ENCODE data around the gene STK32C.
"Not testable (repeated sequence)": the region's sequence is repeated elsewhere in the genome, so short reads cannot be mapped to it uniquely, and the experiment has no call there.

STK32C gene

GRCh38 chr10:132321726-132322125 lies 14.0 kb upstream of the STK32C start:
- Histone ChIP-seq H3K9ac (no peak overlapping the region), H4K20me1 (peaks cover 38% of the 10 kb centered on the region; the same call in 1 of the 2 replicates), H3K4me1 (no peaks in the 10 kb centered on the region), H3K4me3 (no peak overlapping the region), H3K36me3 (peaks cover 41% of the 10 kb centered on the region), H3K9me3 (0 out of 2 replicates have a peak, but pooled peaks cover 9% of the 10 kb centered on the region), H3K4me2 (no peak overlapping the region), H3K27me3 (no peaks in the 10 kb centered on the region), H3K27ac (no peak overlapping the region)
- TF ChIP-seq Cebpa-rat (IDR thresholded peaks at IDR 0.05), result no peak

GRCh38 chr10:132320654-132321469 lies 13.1 kb upstream of the STK32C start:
- Histone ChIP-seq H4K20me1 (peaks cover 30% of the 10 kb centered on the region; the same call in 1 of the 2 replicates), H3K4me1 (no peaks in the 10 kb centered on the region), H3K4me3 (no peak overlapping the region), H3K27me3 (no peaks in the 10 kb centered on the region), H3K9ac (no peak overlapping the region), H3K27ac (no peak overlapping the region), H3K4me2 (no peak overlapping the region), H3K36me3 (peaks cover 32% of the 10 kb centered on the region), H3K9me3 (0 out of 2 replicates have a peak, but pooled peaks cover 7% of the 10 kb centered on the region)
- no peak for TF ChIP-seq Cebpa-rat (IDR thresholded peaks at IDR 0.05)

GRCh38 chr10:132319853-132320653 lies 12.3 kb upstream of the STK32C start:
- no peak overlapping the region for H3K27ac ChIP-seq
- no peaks in the 10 kb centered on the region for H3K27me3 ChIP-seq
- H3K4me1 ChIP-seq, result no peaks in the 10 kb centered on the region
- H3K4me2 ChIP-seq, result no peak overlapping the region
- H3K9me3 ChIP-seq, result no peaks in the 10 kb centered on the region
- no peak for TF ChIP-seq Cebpa-rat (IDR thresholded peaks at IDR 0.05)
- H3K4me3 ChIP-seq, result no peak overlapping the region
- no peak overlapping the region for H3K9ac ChIP-seq
- peaks cover 24% of the 10 kb centered on the region for H3K36me3 ChIP-seq
- peaks cover 28% of the 10 kb centered on the region; the same call in 1 of the 2 replicates for H4K20me1 ChIP-seq

GRCh38 chr10:132317477-132317876 lies 9.7 kb upstream of the STK32C start:
- H4K20me1 ChIP-seq, H3K4me1 ChIP-seq, H3K9ac ChIP-seq, H3K27ac ChIP-seq, H3K4me2 ChIP-seq, H3K4me3 ChIP-seq, H3K36me3 ChIP-seq, H3K27me3 ChIP-seq: not testable (repeated sequence)
- peaks cover 16% of the 10 kb centered on the region for H3K9me3 ChIP-seq

GRCh38 chr10:132316133-132316532 lies 8.4 kb upstream of the STK32C start:
- H3K36me3 ChIP-seq, result no peaks in the 10 kb centered on the region
- H3K27me3 ChIP-seq, result no peaks in the 10 kb centered on the region
- no peak overlapping the region for H3K4me3 ChIP-seq
- H3K9ac ChIP-seq, result no peak overlapping the region
- no peak for TF ChIP-seq Cebpa-rat (IDR thresholded peaks at IDR 0.05)
- H3K4me1 ChIP-seq, result 0 out of 2 replicates have a peak, but pooled peaks cover 6% of the 10 kb centered on the region
- no peak overlapping the region for H3K4me2 ChIP-seq
- H4K20me1 ChIP-seq, result no peaks in the 10 kb centered on the region
- no peak overlapping the region for H3K27ac ChIP-seq
- H3K9me3 ChIP-seq, result peaks cover 16% of the 10 kb centered on the region

GRCh38 chr10:132314881-132315280 lies 7.1 kb upstream of the STK32C start:
- not testable (repeated sequence) for H3K36me3 ChIP-seq, H3K4me2 ChIP-seq, H3K27me3 ChIP-seq, H4K20me1 ChIP-seq, H3K4me3 ChIP-seq, H3K27ac ChIP-seq, H3K9ac ChIP-seq
- Histone ChIP-seq H3K4me1 (peaks cover 17% of the 10 kb centered on the region), H3K9me3 (peaks cover 16% of the 10 kb centered on the region)

- Histone ChIP-seq H3K4me1 (peaks cover 22% of the 10 kb centered on the region), H4K20me1 (peaks cover 6% of the 10 kb centered on the region; the same call in 1 of the 2 replicates), H3K27me3 (peaks cover under 1% of the 10 kb centered on the region; the same call in 1 of the 2 replicates), H3K27ac (no peak overlapping the region), H3K9ac (no peak overlapping the region), H3K36me3 (no peaks in the 10 kb centered on the region), H3K4me3 (no peak overlapping the region), H3K4me2 (no peak overlapping the region), H3K9me3 (peaks cover 16% of the 10 kb centered on the region)
- TF ChIP-seq Cebpa-rat (IDR thresholded peaks at IDR 0.05), result no peak
Observed at GRCh38 chr10:132314336-132314735, 6.6 kb upstream of the STK32C start.

- H3K4me2 ChIP-seq, result no peak overlapping the region
- no peak for TF ChIP-seq Cebpa-rat (IDR thresholded peaks at IDR 0.05)
- peaks cover 27% of the 10 kb centered on the region for H3K4me1 ChIP-seq
- H3K4me3 ChIP-seq, result no peak overlapping the region
- no peak overlapping the region for H3K27ac ChIP-seq
- H3K9me3 ChIP-seq, result peaks cover 16% of the 10 kb centered on the region
- peaks cover 9% of the 10 kb centered on the region; the same call in 1 of the 2 replicates for H4K20me1 ChIP-seq
- H3K27me3 ChIP-seq, result peaks cover 4% of the 10 kb centered on the region
- H3K9ac ChIP-seq, result no peak overlapping the region
- no peaks in the 10 kb centered on the region for H3K36me3 ChIP-seq
Observed at GRCh38 chr10:132313865-132314264, 6.1 kb upstream of the STK32C start.

GRCh38 chr10:132313305-132313704 lies 5.6 kb upstream of the STK32C start:
- peaks cover 9% of the 10 kb centered on the region; the same call in 1 of the 2 replicates for H4K20me1 ChIP-seq
- no peak overlapping the region for H3K4me3 ChIP-seq
- no peak overlapping the region for H3K9ac ChIP-seq
- H3K27me3 ChIP-seq, result peaks cover 4% of the 10 kb centered on the region
- H3K4me1 ChIP-seq, result peaks cover 32% of the 10 kb centered on the region
- H3K27ac ChIP-seq, result no peak overlapping the region
- H3K4me2 ChIP-seq, result no peak overlapping the region
- H3K9me3 ChIP-seq, result peaks cover 16% of the 10 kb centered on the region
- H3K36me3 ChIP-seq, result no peaks in the 10 kb centered on the region
- TF ChIP-seq Cebpa-rat (IDR thresholded peaks at IDR 0.05), result no peak
